Mammary epithelial cell (primary cell): Measurements from ENCODE around the gene PRPF4.

Source experiments
- CTCF ChIP-seq, 2 donors: IDR thresholded peaks in 1 of 2; conservative IDR thresholded peaks in 1 of 2; 2 replicates each; pipeline ENCODE4 v1.5.1; 2011 to 2012; ENCODE audit warnings: inconsistent platforms in 2 of 2, low read length in 2 of 2, mild to moderate bottlenecking in 2 of 2, control low read depth in 1 of 2, low read depth in 1 of 2; ENCODE audit not compliant: insufficient read depth in 1 of 2; ENCODE audit errors: extremely low read depth in 1 of 2
- EZH2 ChIP-seq: IDR thresholded peaks from 2 replicates; pipeline ENCODE4 v1.6.1; 2012; ENCODE audit warnings: low read length, inconsistent platforms, borderline replicate concordance

DNA sequence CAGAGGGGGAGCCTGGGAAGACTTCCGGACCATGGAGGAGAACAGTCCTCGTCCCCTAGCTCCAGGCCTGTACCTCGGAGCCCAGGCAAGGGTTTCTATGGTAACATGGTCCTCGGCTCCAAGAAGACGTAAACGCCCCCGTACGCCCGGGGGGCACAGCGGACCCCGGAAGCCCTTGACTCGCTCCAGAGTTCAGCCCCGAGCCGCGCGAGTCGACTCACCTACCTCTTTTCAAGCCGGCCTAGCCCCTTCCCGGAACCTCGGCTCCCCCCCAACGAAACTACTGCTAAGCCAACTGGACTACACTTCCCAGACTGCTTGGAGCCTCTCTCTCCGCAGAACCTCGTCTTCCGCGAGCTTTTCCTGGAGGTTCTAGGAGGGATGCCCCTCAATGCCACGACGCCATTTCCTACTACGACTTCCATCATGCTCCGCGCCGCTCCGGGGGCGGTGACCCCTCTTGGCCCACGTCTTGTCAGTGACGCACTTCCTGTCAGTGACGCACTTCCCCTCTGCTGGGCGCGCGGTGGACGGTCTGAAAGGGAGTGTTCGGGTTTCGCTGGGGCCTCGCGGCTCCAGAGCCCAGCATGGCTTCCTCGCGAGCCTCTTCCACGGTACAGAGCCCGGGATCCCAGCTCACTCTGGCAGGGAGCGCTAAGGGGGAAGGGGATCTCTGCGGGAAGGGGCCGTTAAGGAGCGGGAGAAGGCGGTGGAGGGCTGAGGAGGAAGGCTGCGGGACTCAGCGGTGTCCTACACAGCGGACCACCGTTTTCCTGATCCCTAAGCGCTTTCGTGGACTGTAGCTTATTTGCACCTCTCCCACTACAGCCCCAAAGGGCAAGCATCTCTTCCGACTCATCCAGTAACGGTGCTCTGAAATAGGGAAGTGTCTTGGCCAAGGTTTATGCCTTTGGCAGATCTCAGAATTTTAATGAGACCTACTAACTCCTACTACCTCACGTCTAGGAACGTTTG lies at the start of gene PRPF4, which contains the start of gene CDC26:
- TF ChIP-seq CTCF (conservative IDR thresholded peaks at IDR 0.05 in 1 of 2, IDR thresholded peaks at IDR 0.05 in 1 of 2; ENCODE audit: extremely low read depth in 1 of 2, insufficient read depth in 1 of 2, low read depth in 1 of 2, low read length in 2 of 2) (no peak), EZH2 (no peak)
